Esophagus squamous epithelium (tissue), 4 donors: ENCODE results near the gene PSD2.

Experiments used
- POLR2A ChIP-seq, 4 donors: fragments of 450-650 bp; IDR thresholded peaks; one replicate each; pipeline ENCODE4 v1.6.1; 2017; ENCODE audit warnings: antibody characterized with exemption in 4 of 4, mild to moderate bottlenecking in 4 of 4, moderate library complexity in 3 of 4
- TF ChIP-seq, protein P1 (sequence below), 6 experiments: fragments of 450-650 bp in 4 of 6; fragments of 200-600 bp in 2 of 6; sonication (generic) in 2 of 6; IDR thresholded peaks; one replicate each; pipeline ENCODE4 v1.5.1; 2016 to 2019; ENCODE audit warnings: antibody characterized with exemption in 6 of 6, mild to moderate bottlenecking in 4 of 6, moderate library complexity in 4 of 6

GRCh38 chr5:139864716-139865483 lies 69.3 kb downstream of the PSD2 start:
- TF ChIP-seq, protein P1, sequence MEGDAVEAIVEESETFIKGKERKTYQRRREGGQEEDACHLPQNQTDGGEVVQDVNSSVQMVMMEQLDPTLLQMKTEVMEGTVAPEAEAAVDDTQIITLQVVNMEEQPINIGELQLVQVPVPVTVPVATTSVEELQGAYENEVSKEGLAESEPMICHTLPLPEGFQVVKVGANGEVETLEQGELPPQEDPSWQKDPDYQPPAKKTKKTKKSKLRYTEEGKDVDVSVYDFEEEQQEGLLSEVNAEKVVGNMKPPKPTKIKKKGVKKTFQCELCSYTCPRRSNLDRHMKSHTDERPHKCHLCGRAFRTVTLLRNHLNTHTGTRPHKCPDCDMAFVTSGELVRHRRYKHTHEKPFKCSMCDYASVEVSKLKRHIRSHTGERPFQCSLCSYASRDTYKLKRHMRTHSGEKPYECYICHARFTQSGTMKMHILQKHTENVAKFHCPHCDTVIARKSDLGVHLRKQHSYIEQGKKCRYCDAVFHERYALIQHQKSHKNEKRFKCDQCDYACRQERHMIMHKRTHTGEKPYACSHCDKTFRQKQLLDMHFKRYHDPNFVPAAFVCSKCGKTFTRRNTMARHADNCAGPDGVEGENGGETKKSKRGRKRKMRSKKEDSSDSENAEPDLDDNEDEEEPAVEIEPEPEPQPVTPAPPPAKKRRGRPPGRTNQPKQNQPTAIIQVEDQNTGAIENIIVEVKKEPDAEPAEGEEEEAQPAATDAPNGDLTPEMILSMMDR (IDR thresholded peaks at IDR 0.05), result no peak
- no peak for TF ChIP-seq POLR2A (IDR thresholded peaks at IDR 0.05)
